K562 (cell line): ENCODE data around the gene SANBR. TPM values are rescaled to one million over a fixed set of nuclear protein-coding genes. Genes with fewer than 3 reads are reported as not detected.
A peak's percentile ranks its signal among the peaks of the same experiment; 100 is the strongest.
"Not testable (repeated sequence)": the region's sequence is repeated elsewhere in the genome, so short reads cannot be mapped to it uniquely, and the experiment has no call there.

Experiments
- ATAC-seq: fragments of 200-7000 bp; cut with Tn5 transposase; 3 replicates; pipeline ENCODE4 v1.9.1; 2020; ENCODE audit warnings: moderate library complexity
- BruUV-seq: library from RNA; stranded (reverse); fragments of 400-500 nt; replicated peaks from 2 replicates; lab custom pipeline; 2021; lab: Mats Ljungman, UMichigan
- CTCF ChIA-PET: fragments of 300-600 bp; formaldehyde crosslinking; extraction: SDS; loops from one replicate; lab custom pipeline; 2021; ENCODE audit warnings: low intra/inter-chr PET ratio; lab: Yijun Ruan, JAX
- POLR2A ChIA-PET: fragments of 300-600, 350-650 bp; sonication (Branson Sonifier 250); formaldehyde crosslinking; extraction: SDS; loops from one replicate; lab custom pipeline; 2021; ENCODE audit warnings: antibody characterized with exemption, inconsistent platforms; lab: Yijun Ruan, JAX
- DNase-seq, 4 experiments: peaks; one replicate each; pipeline versions ENCODE4 v3.0.0 to v3.0.0-alpha.2; 2011 to 2018; ENCODE audit warnings: low spot score in 3 of 4, mixed read lengths in 3 of 4; ENCODE audit errors: extremely low read depth in 1 of 4
- FAIRE-seq: peaks from 2 replicates; lab custom pipeline; 2011; peaks lifted over from hg19 to GRCh38; lab: Jason Lieb, UNC
- H2AFZ ChIP-seq: 2 replicates; pipeline ENCODE4 v1.6.0; 2011; ENCODE audit warnings: low read depth, low read length, control low read depth, inconsistent platforms
- H3K27ac ChIP-seq: fragments of 200-600 bp; 3 replicates; pipeline ENCODE4 v1.8.0; 2011; ENCODE audit warnings: low read depth, mild to moderate bottlenecking, control low read depth, inconsistent platforms, low read length, moderate library complexity, mixed read lengths; ENCODE audit errors: extremely low read depth
- H3K27me3 ChIP-seq, 2 experiments: fragments of 300-600 bp in 1 of 2; 2 replicates in 1 of 2; 3 replicates in 1 of 2; pipeline versions ENCODE4 v1.6.0 to v1.8.0; 2011; ENCODE audit warnings: inconsistent platforms in 2 of 2, low read length in 2 of 2, mild to moderate bottlenecking in 1 of 2, mixed read lengths in 1 of 2, moderate library complexity in 1 of 2; ENCODE audit not compliant: control insufficient read depth in 2 of 2, insufficient read depth in 2 of 2
- H3K36me3 ChIP-seq: fragments of 300-600 bp; 3 replicates; pipeline ENCODE4 v1.8.0; 2011; ENCODE audit warnings: mild to moderate bottlenecking, low read length, inconsistent platforms; ENCODE audit not compliant: control insufficient read depth, insufficient read depth
- H3K4me1 ChIP-seq, 2 experiments: fragments of 200-600 bp in 1 of 2; replicated peaks in 1 of 2; 2 replicates in 1 of 2; 3 replicates in 1 of 2; pipeline versions ENCODE4 v1.5.1 to v1.8.0; 2011; ENCODE audit warnings: inconsistent platforms in 2 of 2, low read length in 2 of 2, mild to moderate bottlenecking in 1 of 2, mixed read lengths in 1 of 2, moderate library complexity in 1 of 2; ENCODE audit not compliant: control insufficient read depth in 2 of 2, insufficient read depth in 2 of 2
- H3K4me2 ChIP-seq: 2 replicates; pipeline ENCODE4 v1.6.1; 2011; ENCODE audit warnings: low read length, control low read depth, inconsistent platforms, mixed read lengths; ENCODE audit not compliant: insufficient read depth
- H3K4me3 ChIP-seq: fragments of 200-600 bp; sonication (generic), shearing (Covaris generic); 2 replicates; pipeline ENCODE4 v1.5.1; 2016; ENCODE audit warnings: control low read depth, inconsistent platforms
- H3K79me2 ChIP-seq: fragments of 200-600 bp; 3 replicates; pipeline ENCODE4 v1.8.0; 2011; ENCODE audit warnings: low read length, inconsistent platforms; ENCODE audit not compliant: control insufficient read depth, insufficient read depth
- H3K9ac ChIP-seq, 2 experiments: 2 replicates each; pipeline versions ENCODE4 v1.6.0 to v1.6.1; 2011; ENCODE audit warnings: low read depth in 2 of 2, low read length in 2 of 2, control low read depth in 1 of 2, inconsistent platforms in 1 of 2, mild to moderate bottlenecking in 1 of 2, mixed read lengths in 1 of 2; ENCODE audit not compliant: insufficient read depth in 1 of 2
- H3K9me1 ChIP-seq: one replicate; pipeline ENCODE4 v1.6.0; 2011; ENCODE audit warnings: inconsistent platforms, mild to moderate bottlenecking, low read length, moderate library complexity; ENCODE audit not compliant: control insufficient read depth, insufficient read depth
- H3K9me3 ChIP-seq: replicated peaks from 2 replicates; pipeline ENCODE4 v1.5.1; 2011; ENCODE audit warnings: low read depth, low read length, inconsistent platforms; ENCODE audit not compliant: control insufficient read depth, insufficient read depth
- H4K20me1 ChIP-seq: replicated peaks from 2 replicates; pipeline ENCODE4 v1.6.1; 2011; ENCODE audit warnings: low read length, inconsistent platforms, mixed read lengths; ENCODE audit not compliant: control insufficient read depth, insufficient read depth
- BCL6 ChIP-seq: fragments of 250-450 bp; sonication (Bioruptor Pico); IDR thresholded peaks from 2 replicates; pipeline ENCODE4 v1.4.0; 2020
- ELK1 ChIP-seq: sonication (generic); formaldehyde crosslinking; IDR thresholded peaks from 2 replicates; pipeline ENCODE4 v1.8.1; 2022; ENCODE audit warnings: missing genetic modification reagents
- ETS1 ChIP-seq: conservative IDR thresholded peaks from 2 replicates; pipeline ENCODE4 v1.6.1; 2011; ENCODE audit warnings: low read depth, mild to moderate bottlenecking, low read length; ENCODE audit not compliant: control insufficient read depth
- KAT2B ChIP-seq: IDR thresholded peaks from one replicate; pipeline ENCODE4 v1.6.1; 2012; ENCODE audit warnings: low read depth, mild to moderate bottlenecking, control low read depth, inconsistent platforms, low read length, moderate library complexity
- MTF1 ChIP-seq: fragments of 250-450 bp; sonication (Bioruptor Pico); IDR thresholded peaks from 2 replicates; pipeline ENCODE4 v1.9.0; 2021; ENCODE audit warnings: moderate library complexity, mild to moderate bottlenecking, inconsistent platforms, borderline replicate concordance
- TRIM28 ChIP-seq: fragments of 450-650 bp; IDR thresholded peaks from 2 replicates; pipeline ENCODE4 v1.6.1; 2017
- ZNF140 ChIP-seq: fragments of 250-450 bp; sonication (Bioruptor Pico); IDR thresholded peaks from 2 replicates; pipeline ENCODE4 v1.8.0; 2021; ENCODE audit warnings: moderate library complexity, mild to moderate bottlenecking, inconsistent platforms
- ZNF507 ChIP-seq: conservative IDR thresholded peaks from 2 replicates; pipeline ENCODE4 v1.6.1; 2017; ENCODE audit warnings: missing genetic modification characterization, missing compliant biosample characterization
- WGBS: fragments of 100-300 bp; shearing (Covaris generic); methylation state at CpG from one replicate; pipeline ENCODE4 v1.1.6; 2016; ENCODE audit warnings: low coverage, mixed read lengths; ENCODE audit not compliant: insufficient coverage; ENCODE audit errors: missing lambda C conversion rate; 5-methylcytosine and 5-hydroxymethylcytosine counted together
- in situ Hi-C: fragments of 300-500 bp; cut with MboI; formaldehyde crosslinking; loops from 4 replicates; pipeline ENCODE4 v1.15.0; 2018; ENCODE audit warnings: inconsistent platforms, mixed read lengths
- intact Hi-C: fragments of 100-400 bp; cut with micrococcal nuclease; formaldehyde crosslinking; loops from 2 replicates; pipeline ENCODE4 v1.14.2; 2022
- polyA plus RNA-seq, 8 experiments: library from polyadenylated mRNA; depleted of rRNA in 4 of 8; stranded (reverse) in 5 of 8; unstranded in 3 of 8; fragments of >200 nt; fragmentation: Nextera tagmentation in 2 of 8; fragmentation: Illumina TruSeq in 1 of 8; extraction: Ambion mirVana in 2 of 8; extraction: Trizol in 1 of 8; gene quantifications; 2 replicates each; pipeline versions ENCODE4 v1.2.1 to v1.2.3, GENCODE V29; 2011 to 2014; ENCODE audit warnings: inconsistent platforms in 1 of 8, missing spikeins in 1 of 8
- total RNA-seq, 7 experiments: library from RNA; depleted of rRNA in 6 of 7; stranded (reverse); fragments of >200 nt in 6 of 7; fragmentation: Illumina TruSeq in 2 of 7; extraction: Trizol in 2 of 7; gene quantifications; 2 replicates each; pipeline versions ENCODE4 v1.2.1 to v1.2.3, GENCODE V29; 2011 to 2021; ENCODE audit warnings: low replicate concordance in 1 of 7

SANBR gene
- total and polyA plus RNA-seq, 9 of the 15 experiments (the other 6 are each of a cell fraction or from before 2014, with no cell fraction given): 1.5 to 7.7 (median 6.2) TPM

GRCh38 chr2:61036643-61037042 lies 29.0 kb upstream of the SANBR start:
- H3K4me2 ChIP-seq, in situ Hi-C loops, intact Hi-C loops, FAIRE-seq, CTCF ChIA-PET, H3K79me2 ChIP-seq, DNase-seq, H3K4me3 ChIP-seq, BruUV-seq, ATAC-seq, H2AFZ ChIP-seq, H3K27ac ChIP-seq, H3K9me3 ChIP-seq, H4K20me1 ChIP-seq, POLR2A ChIA-PET, H3K9ac ChIP-seq, H3K27me3 ChIP-seq, H3K9me1 ChIP-seq, H3K4me1 ChIP-seq: not testable (repeated sequence)
- TF ChIP-seq ZNF507 (tag): peak; percentile 70
- peaks cover 29% of the 10 kb centered on the region; the same call in 2 of the 3 replicates for H3K36me3 ChIP-seq
- 100% methylated on average over 2 of the region's 2 CpGs for WGBS

GRCh38 chr2:61042807-61043206 lies 22.9 kb upstream of the SANBR start:
- H3K36me3 ChIP-seq: peaks cover 25% of the 10 kb centered on the region
- H3K4me3 ChIP-seq: no peak overlapping the region
- no peak for FAIRE-seq
- H3K79me2 ChIP-seq: peaks cover 4% of the 10 kb centered on the region; the same call in 1 of the 3 replicates
- DNase-seq: no peak
- no peak for TF ChIP-seq ZNF140 (CRISPR knock-in tag)
- TF ChIP-seq KAT2B: no peak
- no peak for TF ChIP-seq TRIM28
- no peak for TF ChIP-seq ELK1 (CRISPR knock-in tag)
- TF ChIP-seq MTF1: no peak
- no peak for TF ChIP-seq ETS1
- no peak for TF ChIP-seq BCL6 (CRISPR knock-in tag)
- no peaks in the 10 kb centered on the region for H4K20me1 ChIP-seq
- H3K27me3 ChIP-seq: no peaks in the 10 kb centered on the region
- no peak overlapping the region for H3K9ac ChIP-seq
- intact Hi-C loops (no loop called here), in situ Hi-C loops (no loop called here)
- no peaks in the 10 kb centered on the region for H3K4me1 ChIP-seq
- H3K9me3 ChIP-seq: peaks cover 2% of the 10 kb centered on the region; the same call in 1 of the 2 replicates
- no peak for ATAC-seq
- no peak overlapping the region for H3K27ac ChIP-seq
- ChIA-PET CTCF (no interaction called here), POLR2A (no interaction called here)
- no peak overlapping the region for H2AFZ ChIP-seq
- H3K4me2 ChIP-seq: no peak overlapping the region
- no TSS peak for BruUV-seq
- WGBS: 89% methylated on average over 3 of the region's 3 CpGs
- H3K9me1 ChIP-seq: no peaks in the 10 kb centered on the region
